HG03039 (cell line): ENCODE measurements around the gene HCAR2.
"Not testable (repeated sequence)": the region's sequence is repeated elsewhere in the genome, so short reads cannot be mapped to it uniquely, and the experiment has no call there.

Source experiments
- ATAC-seq: cut with Tn5 transposase; IDR thresholded peaks from one replicate; pipeline ENCODE4 v1.9.1; 2021; ENCODE audit warnings: mild to moderate bottlenecking, moderate library complexity; ENCODE audit not compliant: unreplicated experiment

The HCAR2 gene

DNA sequence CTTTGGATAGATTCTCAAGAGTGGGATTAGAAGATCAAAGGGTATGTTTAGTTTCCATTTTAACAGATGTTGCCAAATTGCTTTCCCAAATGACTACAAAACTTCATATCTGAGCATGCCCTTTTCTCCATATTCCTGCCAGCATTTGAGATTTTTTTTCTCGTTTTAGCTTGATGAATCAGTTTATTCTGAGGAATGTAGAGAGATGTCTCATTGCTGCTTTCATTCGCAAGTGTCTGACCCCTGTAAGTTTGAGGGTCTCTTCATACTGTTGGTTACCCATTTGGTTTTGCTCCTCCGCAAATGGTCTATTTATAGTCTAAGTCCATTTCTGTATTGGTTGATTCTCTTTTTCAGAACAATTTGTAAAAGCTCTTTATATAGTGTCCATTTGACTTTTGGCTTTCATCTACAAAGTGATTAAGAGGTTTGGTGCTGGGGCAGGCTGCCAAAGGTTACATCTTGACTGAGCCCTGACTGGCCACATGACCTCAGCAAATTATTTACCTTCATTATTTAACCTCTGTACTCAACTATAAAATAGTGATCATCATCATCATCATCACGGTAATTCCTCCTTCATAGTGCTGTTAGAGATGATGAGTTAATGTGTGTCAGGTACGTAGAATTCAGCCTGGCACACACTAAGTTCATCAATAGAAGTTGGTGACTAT, 33.6 kb downstream of the HCAR2 start:
- no peak for ATAC-seq

DNA sequence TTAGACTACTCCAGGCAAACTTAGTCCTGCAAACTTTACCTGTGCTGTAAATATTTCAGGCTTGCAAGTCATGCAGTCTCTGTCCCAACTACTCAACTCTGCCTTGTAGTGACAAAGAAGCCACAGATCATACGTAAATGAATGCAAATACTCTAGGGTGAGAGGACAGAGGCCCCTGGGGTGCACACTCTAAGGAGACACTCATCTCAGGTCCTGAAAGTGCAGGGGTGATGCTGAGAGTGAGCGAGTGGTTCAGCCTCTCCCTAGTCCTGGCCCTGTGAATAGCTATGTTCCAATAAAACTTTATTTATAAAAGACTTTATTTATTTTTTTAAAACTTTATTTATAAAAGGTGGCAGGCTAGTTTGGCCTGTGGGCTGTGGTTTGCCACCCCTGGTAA, 34.9 kb downstream of the HCAR2 start:
- no peak for ATAC-seq

DNA sequence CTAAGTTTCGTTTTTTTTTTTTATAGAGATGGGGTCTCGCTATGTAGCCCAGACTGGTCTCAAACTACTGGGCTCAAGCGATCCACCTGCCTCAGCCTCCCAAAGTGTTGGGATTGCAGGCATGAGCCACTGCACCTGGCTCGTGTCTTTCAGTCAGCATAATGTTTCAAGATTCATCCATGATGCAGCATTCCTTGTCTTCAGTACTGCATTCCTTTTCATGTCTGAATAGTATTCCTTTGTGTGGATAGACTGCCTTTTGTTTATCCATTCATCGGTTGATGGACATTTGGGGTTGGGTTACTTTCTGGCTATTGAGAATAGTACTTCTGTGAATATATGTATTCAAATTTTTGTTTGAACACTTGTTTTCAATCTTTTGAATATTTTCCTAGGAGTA, 37.4 kb downstream of the HCAR2 start:
- no peak for ATAC-seq

DNA sequence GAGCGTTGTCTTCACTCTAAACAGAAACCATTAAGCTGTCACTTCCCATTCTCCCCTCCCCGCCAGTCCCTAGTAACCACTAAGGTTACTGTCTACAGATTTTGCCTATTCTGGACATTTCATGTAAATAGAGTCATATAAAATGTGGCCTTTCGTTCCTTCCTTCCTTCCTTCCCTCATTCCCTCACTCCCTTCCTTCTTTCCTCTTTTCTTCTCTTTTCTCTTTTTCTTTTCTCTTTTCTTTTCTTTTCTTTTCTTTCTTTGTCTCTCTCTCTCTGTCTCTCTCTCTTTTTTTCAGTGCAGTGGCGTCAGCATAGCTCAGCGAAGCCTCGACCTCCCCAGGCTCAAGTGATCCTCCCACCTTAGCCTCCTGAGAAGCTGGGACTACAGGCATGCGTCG, 37.8 kb downstream of the HCAR2 start:
- no peak for ATAC-seq

DNA sequence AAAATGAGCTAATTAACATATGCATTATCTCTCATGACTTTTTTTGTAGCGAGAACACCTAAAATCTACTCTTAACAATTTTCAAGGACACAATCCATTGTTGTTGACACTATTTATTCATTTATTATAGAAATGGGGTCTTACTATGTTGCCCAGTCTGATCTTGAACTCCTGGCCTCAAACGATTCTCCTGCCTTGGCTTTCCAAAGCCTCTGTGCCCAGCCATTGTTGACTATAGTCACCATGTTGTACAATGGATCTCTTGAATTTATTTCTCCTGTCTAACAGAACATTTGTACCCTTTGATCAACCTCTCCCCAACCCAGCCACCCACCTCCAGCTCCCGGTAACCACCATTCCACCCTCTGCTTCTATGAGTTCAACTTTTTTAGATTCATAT, 41.2 kb downstream of the HCAR2 start:
- no peak for ATAC-seq

DNA sequence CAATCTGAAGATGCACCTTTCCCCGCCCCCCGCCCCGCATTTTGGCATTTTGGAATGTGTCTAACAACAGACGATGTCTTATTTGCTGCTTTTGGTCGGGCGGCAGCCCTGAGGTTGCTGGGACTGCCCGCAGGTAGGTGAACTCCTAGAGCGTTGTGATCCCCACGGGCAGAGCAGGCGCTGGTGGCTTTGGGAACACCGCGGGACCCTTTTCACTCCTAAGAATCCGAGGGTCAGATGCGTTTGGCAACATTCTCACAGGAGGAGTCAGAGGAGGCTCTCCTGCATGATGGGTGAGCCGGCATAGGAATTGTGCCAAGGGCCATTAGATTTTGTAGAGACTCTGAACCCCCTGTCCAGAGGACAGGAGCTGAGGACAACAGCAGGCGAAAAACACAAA, 41.9 kb downstream of the HCAR2 start:
- ATAC-seq, result no peak

DNA sequence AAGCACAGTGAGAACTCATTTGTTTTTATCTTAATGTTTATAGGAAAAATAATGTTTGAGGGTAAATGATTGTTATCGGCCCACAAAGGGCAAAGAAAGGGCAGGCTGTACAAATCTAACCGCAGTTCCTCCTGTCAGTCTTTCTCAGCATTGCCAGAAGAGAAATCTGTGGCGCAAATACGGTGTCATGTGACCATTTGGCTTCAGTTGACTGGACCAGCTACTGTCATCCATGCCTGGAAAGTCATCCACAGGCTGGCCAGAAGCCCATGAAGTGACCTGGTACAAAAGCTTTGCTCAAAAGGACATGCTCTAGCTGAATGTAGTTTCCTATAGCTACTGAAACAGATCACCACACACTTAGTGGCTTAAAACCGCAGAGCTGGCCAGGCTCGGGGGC, 43.6 kb downstream of the HCAR2 start:
- ATAC-seq, result no peak

DNA sequence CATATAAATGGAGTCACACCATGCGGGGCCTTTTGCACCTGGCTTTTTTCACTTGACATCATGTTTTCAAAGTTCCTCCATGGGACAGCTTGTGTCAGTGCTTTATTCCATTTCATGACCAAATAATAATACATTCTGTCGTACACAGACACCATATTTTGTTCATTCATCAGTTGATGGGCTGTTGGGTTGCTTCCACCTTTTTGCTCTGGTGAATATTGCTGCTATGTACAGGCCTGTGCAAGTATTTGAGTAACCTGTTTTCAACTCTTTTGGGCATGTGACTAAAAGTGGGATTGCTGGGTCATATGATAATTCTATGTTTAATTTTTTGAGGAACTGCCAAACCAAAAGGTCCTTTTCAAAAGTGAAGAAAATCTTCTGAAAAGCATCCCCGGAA, 46.9 kb downstream of the HCAR2 start:
- ATAC-seq, result no peak

DNA sequence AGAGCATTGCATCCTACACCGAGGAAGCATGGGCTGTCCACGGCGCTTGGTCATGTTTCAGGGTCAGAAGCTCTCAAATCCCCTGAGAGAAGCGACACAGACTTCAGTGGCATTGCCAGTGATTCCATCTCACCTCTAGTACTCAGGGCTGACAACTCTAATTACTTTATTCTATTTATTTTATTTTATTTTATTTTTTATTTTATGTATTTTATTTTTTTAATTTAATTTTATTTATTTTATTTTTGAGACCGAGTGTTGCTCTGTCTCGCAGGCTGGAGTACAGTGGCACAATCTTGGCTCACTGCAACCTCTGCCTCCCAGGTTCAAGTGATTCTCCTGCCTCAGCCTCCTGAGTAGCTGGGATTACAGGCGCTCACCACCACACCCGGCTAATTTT, 49.9 kb downstream of the HCAR2 start:
- not testable (repeated sequence) for ATAC-seq

DNA sequence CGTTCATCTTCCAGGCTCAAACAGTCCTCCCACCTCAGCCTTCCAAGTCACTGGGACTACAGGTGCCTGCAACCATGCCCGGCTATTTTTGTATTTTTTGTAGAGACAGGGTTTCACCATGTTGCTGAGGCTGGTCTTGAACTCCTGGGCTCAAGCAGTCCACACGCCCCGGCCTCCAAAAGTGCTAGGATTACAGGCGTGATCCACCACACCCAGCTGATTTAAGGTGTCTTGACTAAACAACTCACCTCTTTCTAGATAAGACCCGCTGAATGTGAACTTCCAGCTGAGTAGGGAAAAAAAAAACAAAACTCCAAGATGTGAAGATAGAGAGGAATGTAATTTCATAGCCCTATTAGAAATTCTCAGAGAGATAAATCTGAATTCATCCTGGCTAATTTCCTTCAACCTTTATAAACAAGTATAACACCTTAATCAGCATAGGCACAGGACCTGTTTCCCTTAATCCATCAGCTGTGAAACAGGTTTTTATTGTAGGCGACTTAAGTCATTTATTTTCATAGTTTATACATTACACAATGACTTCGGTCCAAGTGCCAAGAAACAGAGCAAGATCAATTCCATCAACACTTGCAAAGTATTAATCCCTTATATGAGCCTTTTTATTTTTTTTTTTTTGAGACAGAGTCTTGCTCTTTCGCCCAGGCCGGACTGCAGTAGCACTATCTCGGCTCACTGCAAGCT, 51.5 kb downstream of the HCAR2 start:
- no peak for ATAC-seq
